Testis (tissue), 3 donors: Measurements from ENCODE around the gene EYA3. TPM values are rescaled to one million over a fixed set of nuclear protein-coding genes. Genes with fewer than 3 reads are reported as not detected.
"Not testable (repeated sequence)": the region's sequence is repeated elsewhere in the genome, so short reads cannot be mapped to it uniquely, and the experiment has no call there.

Experiments used
- DNase-seq: peaks from one replicate; pipeline ENCODE4 v3.0.0-alpha.2; 2019
- H3K27ac ChIP-seq, 2 donors: fragments of 200-600 bp; sonication (generic); one replicate each; pipeline ENCODE4 v1.5.1; 2019
- H3K27me3 ChIP-seq: fragments of 200-600 bp; sonication (generic); one replicate; pipeline ENCODE4 v1.5.1; 2019
- H3K36me3 ChIP-seq: fragments of 200-600 bp; sonication (generic); one replicate; pipeline ENCODE4 v1.5.1; 2017; ENCODE audit warnings: low read depth; ENCODE audit errors: missing control alignments
- H3K4me1 ChIP-seq: fragments of 200-600 bp; sonication (generic); one replicate; pipeline ENCODE4 v1.5.1; 2019
- H3K4me3 ChIP-seq, 2 donors: fragments of 200-600 bp; sonication (generic); one replicate each; pipeline ENCODE4 v1.5.1; 2017 to 2019
- H3K9me3 ChIP-seq: fragments of 200-600 bp; sonication (generic); one replicate; pipeline ENCODE4 v1.5.1; 2017
- POLR2A ChIP-seq: fragments of 450-650 bp; IDR thresholded peaks from one replicate; pipeline ENCODE4 v1.6.1; 2017; ENCODE audit warnings: antibody characterized with exemption, mild to moderate bottlenecking, moderate library complexity
- WGBS, 2 donors: methylation state at CpG; one replicate each; pipeline ENCODE4 v1.1.5; 2018; 5-methylcytosine and 5-hydroxymethylcytosine counted together
- intact Hi-C: fragments of 100-400 bp; cut with DNase I; formaldehyde crosslinking; loops from one replicate; pipeline ENCODE4 v1.15.1; 2023; ENCODE audit warnings: low total_unique reads
- polyA plus RNA-seq: library from polyadenylated mRNA; stranded (reverse); fragments of 350-450 nt; fragmentation: Illumina TruSeq; extraction: RNeasy Lipid Tissue Mini Kit (QIAGEN cat#74804); gene quantifications from one replicate; pipeline ENCODE4 v1.2.3, GENCODE V29; 2014; ENCODE audit warnings: low read depth, low replicate concordance; ENCODE audit not compliant: insufficient read depth
- total RNA-seq, 2 donors: library from RNA; depleted of rRNA; stranded (reverse); fragments of >200 nt; gene quantifications; one replicate each; pipeline ENCODE4 v1.2.3, GENCODE V29; 2016
- TF ChIP-seq, protein P1 (sequence below), 3 experiments: fragments of 450-650 bp in 2 of 3; fragments of 200-600 bp in 1 of 3; sonication (generic) in 1 of 3; IDR thresholded peaks; one replicate each; pipeline ENCODE4 v1.5.1; 2016 to 2019; ENCODE audit warnings: antibody characterized with exemption in 3 of 3, mild to moderate bottlenecking in 2 of 3, moderate library complexity in 1 of 3

EYA3 gene
- total and polyA plus RNA-seq, 3 donors from 2014 or later, result 28.3 to 41.9 (median 31.5) TPM

DNA sequence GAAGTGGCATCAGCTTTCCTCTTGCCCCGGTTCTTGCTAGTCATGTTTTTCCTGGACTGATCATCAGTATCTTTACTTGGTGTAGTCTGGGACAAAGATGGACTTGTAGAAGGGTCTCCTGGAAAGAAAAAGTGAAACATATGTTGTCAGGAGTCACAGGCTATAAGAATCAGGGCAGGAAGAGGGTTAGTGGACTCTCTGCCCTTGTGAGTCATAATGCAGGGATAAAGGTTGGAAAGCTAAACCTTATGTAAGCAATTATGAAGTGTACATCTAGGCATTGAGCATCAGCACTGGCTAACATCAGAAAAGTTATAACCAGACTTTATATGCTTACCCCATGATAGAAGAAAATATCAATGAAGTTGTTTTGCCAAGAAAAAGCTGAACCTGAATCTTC, 77.4 kb downstream of the EYA3 start:
- H3K36me3 ChIP-seq, result no peaks in the 10 kb centered on the region
- 81 to 89% methylated on average over 1 of the region's 1 CpG for WGBS, 2 donors
- H3K4me3 ChIP-seq, result no peak overlapping the region

DNA sequence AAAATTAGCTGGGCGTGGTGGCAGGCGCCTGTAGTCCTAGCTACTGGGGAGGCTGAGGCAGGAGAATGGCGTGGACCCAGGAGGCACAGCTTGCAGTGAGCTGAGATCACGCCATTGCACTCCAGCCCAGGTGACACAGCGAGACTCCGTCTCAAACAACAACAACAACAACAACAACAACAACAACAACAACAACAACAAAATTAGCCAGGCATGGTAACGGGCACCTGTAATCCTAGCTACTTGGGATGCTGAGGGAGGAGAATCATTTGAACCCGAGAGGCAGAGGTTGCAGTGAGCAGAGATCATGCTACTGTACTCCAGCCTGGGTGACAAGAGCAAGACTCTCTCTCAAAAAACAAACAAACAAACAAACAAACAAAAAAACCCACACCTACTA, 85.3 kb downstream of the EYA3 start:
- DNase-seq, H3K9me3 ChIP-seq, H3K36me3 ChIP-seq, intact Hi-C loops, H3K4me1 ChIP-seq, H3K27ac ChIP-seq, H3K27me3 ChIP-seq, H3K4me3 ChIP-seq: not testable (repeated sequence)
- 94 to 96% methylated on average over 8 of the region's 8 CpGs for WGBS, 2 donors

More for the DNA sequence above, 77.4 kb downstream of the EYA3 start:
- DNase-seq, result no peak
- no peaks in the 10 kb centered on the region for H3K9me3 ChIP-seq
- no peaks in the 10 kb centered on the region for H3K4me1 ChIP-seq
- no peaks in the 10 kb centered on the region for H3K27me3 ChIP-seq
- no peak overlapping the region for H3K27ac ChIP-seq
- intact Hi-C loops, result no loop called here
- TF ChIP-seq POLR2A, result no peak
- TF ChIP-seq, protein P1, sequence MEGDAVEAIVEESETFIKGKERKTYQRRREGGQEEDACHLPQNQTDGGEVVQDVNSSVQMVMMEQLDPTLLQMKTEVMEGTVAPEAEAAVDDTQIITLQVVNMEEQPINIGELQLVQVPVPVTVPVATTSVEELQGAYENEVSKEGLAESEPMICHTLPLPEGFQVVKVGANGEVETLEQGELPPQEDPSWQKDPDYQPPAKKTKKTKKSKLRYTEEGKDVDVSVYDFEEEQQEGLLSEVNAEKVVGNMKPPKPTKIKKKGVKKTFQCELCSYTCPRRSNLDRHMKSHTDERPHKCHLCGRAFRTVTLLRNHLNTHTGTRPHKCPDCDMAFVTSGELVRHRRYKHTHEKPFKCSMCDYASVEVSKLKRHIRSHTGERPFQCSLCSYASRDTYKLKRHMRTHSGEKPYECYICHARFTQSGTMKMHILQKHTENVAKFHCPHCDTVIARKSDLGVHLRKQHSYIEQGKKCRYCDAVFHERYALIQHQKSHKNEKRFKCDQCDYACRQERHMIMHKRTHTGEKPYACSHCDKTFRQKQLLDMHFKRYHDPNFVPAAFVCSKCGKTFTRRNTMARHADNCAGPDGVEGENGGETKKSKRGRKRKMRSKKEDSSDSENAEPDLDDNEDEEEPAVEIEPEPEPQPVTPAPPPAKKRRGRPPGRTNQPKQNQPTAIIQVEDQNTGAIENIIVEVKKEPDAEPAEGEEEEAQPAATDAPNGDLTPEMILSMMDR (IDR thresholded peaks at IDR 0.05), result no peak

DNA sequence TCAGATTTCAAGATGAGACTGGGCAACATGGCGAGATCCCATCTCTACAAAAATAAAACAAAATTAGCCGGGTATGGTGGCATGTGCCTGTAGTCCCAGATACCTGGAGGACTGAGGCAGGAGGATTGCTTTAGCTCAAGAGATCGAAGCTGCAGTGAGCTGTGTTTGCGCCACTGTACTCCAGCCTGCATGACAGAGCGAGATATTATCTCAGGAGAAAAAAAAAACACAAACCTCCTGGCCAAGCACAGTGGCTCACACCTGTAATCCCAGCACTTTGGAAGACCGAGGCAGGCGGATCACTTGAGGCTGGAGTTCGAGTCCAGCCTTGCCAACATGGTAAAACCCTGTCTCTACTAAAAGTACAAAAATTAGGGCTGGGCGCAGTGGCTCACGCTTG, 85.8 kb downstream of the EYA3 start:
- Histone ChIP-seq H3K4me1 (no peaks in the 10 kb centered on the region), H3K27me3 (no peaks in the 10 kb centered on the region), H3K4me3 (no peak overlapping the region), H3K9me3 (no peaks in the 10 kb centered on the region), H3K36me3 (no peaks in the 10 kb centered on the region), H3K27ac (no peak overlapping the region)
- WGBS, 2 donors, result 93 to 99% methylated on average over 9 to 10 of the region's 10 CpGs
- no peak for DNase-seq
- intact Hi-C loops, result no loop called here
- no peak for TF ChIP-seq POLR2A
- TF ChIP-seq, protein P1 (IDR thresholded peaks at IDR 0.05), result no peak

DNA sequence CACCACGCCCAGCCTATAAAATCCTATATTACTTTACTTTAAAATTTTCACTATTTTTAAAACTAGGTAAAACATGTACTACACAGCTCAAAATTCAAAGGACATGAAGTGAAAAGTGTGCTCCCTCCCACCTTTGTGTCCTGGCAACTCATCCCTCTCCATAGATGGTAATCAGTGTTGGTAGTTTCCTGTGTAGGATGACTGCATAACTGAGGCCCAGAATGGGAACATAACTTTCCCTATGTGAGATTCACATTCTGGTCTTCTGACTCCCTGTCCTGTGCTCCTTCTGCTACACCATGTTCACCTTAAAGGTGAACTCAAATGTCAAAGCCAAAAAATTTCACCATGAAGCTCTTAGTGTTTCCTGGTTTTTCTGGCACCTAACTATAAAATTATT, 89.4 kb downstream of the EYA3 start:
- H3K4me1 ChIP-seq, result no peaks in the 10 kb centered on the region
- no peaks in the 10 kb centered on the region for H3K9me3 ChIP-seq
- intact Hi-C loops, result no loop called here
- H3K4me3 ChIP-seq, result no peak overlapping the region
- no peak overlapping the region for H3K27ac ChIP-seq
- no peaks in the 10 kb centered on the region for H3K27me3 ChIP-seq
- no peak for TF ChIP-seq POLR2A
- TF ChIP-seq, protein P1 (IDR thresholded peaks at IDR 0.05), result no peak
- H3K36me3 ChIP-seq, result no peaks in the 10 kb centered on the region
- no peak for DNase-seq
- 89 to 100% methylated on average over 1 of the region's 1 CpG for WGBS, 2 donors

DNA sequence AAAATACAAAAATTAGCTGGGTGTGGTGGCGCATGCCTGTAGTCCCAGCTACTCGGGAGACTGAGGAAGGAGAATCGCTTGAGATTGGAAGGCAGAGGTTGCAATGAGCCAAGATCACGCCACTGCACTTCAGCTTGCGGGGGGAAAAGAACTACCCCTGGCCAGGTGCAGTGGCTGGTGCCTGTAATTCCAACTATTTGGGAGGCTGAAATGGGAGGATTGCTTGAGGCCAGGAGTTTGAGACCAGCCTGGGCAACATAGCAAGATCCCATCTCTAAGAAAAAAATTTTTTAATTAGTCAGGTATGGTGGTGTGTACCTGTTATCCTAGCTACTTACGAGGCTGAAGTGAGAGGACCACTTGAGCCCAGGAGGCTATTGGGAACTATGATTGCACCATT, 93.9 kb downstream of the EYA3 start:
- DNase-seq, H3K27me3 ChIP-seq, H3K36me3 ChIP-seq, H3K9me3 ChIP-seq, H3K4me3 ChIP-seq, H3K4me1 ChIP-seq, intact Hi-C loops, H3K27ac ChIP-seq: not testable (repeated sequence)
- 91 to 96% methylated on average over 6 of the region's 6 CpGs for WGBS, 2 donors

DNA sequence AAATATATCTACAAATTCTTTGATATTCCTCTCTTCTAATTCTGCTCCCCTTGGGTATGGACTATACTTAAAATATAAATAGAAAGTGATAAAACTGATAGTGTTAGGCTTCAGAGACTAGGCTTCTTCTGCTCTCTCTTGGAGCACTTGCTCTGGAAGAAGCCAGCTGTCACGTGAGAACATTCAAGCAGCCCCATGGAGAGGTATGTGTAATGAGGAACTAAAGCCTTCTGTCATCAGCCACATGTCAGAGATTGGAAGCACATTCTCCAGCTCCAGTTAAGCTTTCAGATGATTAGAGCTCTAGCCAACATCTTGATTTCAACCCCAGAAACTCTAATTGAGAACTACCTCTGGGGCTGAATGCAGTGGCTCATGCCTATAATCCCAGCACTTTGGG, 94.3 kb downstream of the EYA3 start:
- H3K36me3 ChIP-seq, result no peaks in the 10 kb centered on the region
- intact Hi-C loops, result no loop called here
- TF ChIP-seq, protein P1 (IDR thresholded peaks at IDR 0.05), result no peak
- TF ChIP-seq POLR2A, result no peak
- no peaks in the 10 kb centered on the region for H3K9me3 ChIP-seq
- H3K4me3 ChIP-seq, result no peak overlapping the region
- no peaks in the 10 kb centered on the region for H3K4me1 ChIP-seq
- 54 to 80% methylated on average over 1 of the region's 1 CpG for WGBS, 2 donors
- no peak for DNase-seq
- no peak overlapping the region for H3K27ac ChIP-seq
- H3K27me3 ChIP-seq, result no peaks in the 10 kb centered on the region
